Neural cell (in vitro differentiated cells): ENCODE measurements around the gene DNAH1. TPM values are rescaled to one million over a fixed set of nuclear protein-coding genes. Genes with fewer than 3 reads are reported as not detected.

ENCODE experiments used
- H2AFZ ChIP-seq: fragments of 200-600, 300-800 bp; sonication (generic), shearing (Covaris generic); 2 replicates; pipeline ENCODE4 v1.6.0; 2014; ENCODE audit warnings: low read depth, mild to moderate bottlenecking, antibody characterized with exemption, low read length, moderate library complexity
- H3F3A ChIP-seq: fragments of 200-600 bp; shearing (Covaris generic); 2 replicates; pipeline ENCODE4 v1.6.1; 2016; ENCODE audit warnings: mild to moderate bottlenecking, moderate library complexity, mixed read lengths, antibody characterized with exemption, low read length; ENCODE audit not compliant: insufficient read depth, poor library complexity, severe bottlenecking
- H3K27ac ChIP-seq: fragments of 200-600, 300-800 bp; sonication (generic), shearing (Covaris generic); 2 replicates; pipeline ENCODE4 v1.5.1; 2014; ENCODE audit warnings: mild to moderate bottlenecking, low read length, moderate library complexity
- H3K27me3 ChIP-seq: fragments of 300-800, 200-600 bp; sonication (generic), shearing (Covaris generic); 2 replicates; pipeline ENCODE4 v1.6.0; 2014; ENCODE audit warnings: mild to moderate bottlenecking, low read depth, low read length, moderate library complexity; ENCODE audit not compliant: insufficient read depth
- H3K36me3 ChIP-seq: fragments of 300-800, 200-600 bp; sonication (generic), shearing (Covaris generic); 2 replicates; pipeline ENCODE4 v1.5.1; 2014; ENCODE audit warnings: mild to moderate bottlenecking, antibody characterized with exemption, low read length, moderate library complexity; ENCODE audit not compliant: insufficient read depth
- H3K4me2 ChIP-seq: fragments of 300-800, 200-600 bp; sonication (generic), shearing (Covaris generic); 2 replicates; pipeline ENCODE4 v1.6.0; 2014; ENCODE audit warnings: mild to moderate bottlenecking, low read length
- H3K4me3 ChIP-seq: fragments of 300-800, 200-600 bp; sonication (generic), shearing (Covaris generic); 2 replicates; pipeline ENCODE4 v1.5.1; 2014; ENCODE audit warnings: mild to moderate bottlenecking, low read length, moderate library complexity
- H3K79me2 ChIP-seq: fragments of 200-600 bp; shearing (Covaris generic); replicated peaks from 2 replicates; pipeline ENCODE4 v1.6.0; 2014; ENCODE audit warnings: mild to moderate bottlenecking, low read length, moderate library complexity; ENCODE audit not compliant: insufficient read depth
- H3K9ac ChIP-seq: fragments of 300-800, 200-600 bp; sonication (generic), shearing (Covaris generic); 2 replicates; pipeline ENCODE4 v1.6.1; 2016; ENCODE audit warnings: mild to moderate bottlenecking, low read length, mixed read lengths
- H3K9me2 ChIP-seq: fragments of 200-600 bp; shearing (Covaris generic); 2 replicates; pipeline ENCODE4 v1.6.1; 2016; ENCODE audit warnings: mild to moderate bottlenecking, low read length, mixed read lengths; ENCODE audit not compliant: insufficient read depth
- H3K9me3 ChIP-seq: fragments of 200-600, 300-800 bp; sonication (generic), shearing (Covaris generic); 2 replicates; pipeline ENCODE4 v1.6.1; 2016; ENCODE audit warnings: mild to moderate bottlenecking, mixed run types, low read length, moderate library complexity, mixed read lengths
- H4K20me1 ChIP-seq: fragments of 200-600 bp; shearing (Covaris generic); 2 replicates; pipeline ENCODE4 v1.6.1; 2016; ENCODE audit warnings: mild to moderate bottlenecking, mixed run types; ENCODE audit not compliant: insufficient read depth
- CTCF ChIP-seq: fragments of 450-650 bp; IDR thresholded peaks from 2 replicates; pipeline ENCODE4 v1.5.1; 2014; ENCODE audit warnings: antibody characterized with exemption, mild to moderate bottlenecking, moderate library complexity; ENCODE audit not compliant: poor library complexity, severe bottlenecking
- EP300 ChIP-seq: fragments of 450-650 bp; conservative IDR thresholded peaks from 2 replicates; pipeline ENCODE4 v1.6.1; 2014; ENCODE audit warnings: antibody characterized with exemption, mild to moderate bottlenecking, moderate library complexity; ENCODE audit not compliant: poor library complexity, severe bottlenecking
- EZH2 ChIP-seq: fragments of 200-600, 300-800 bp; shearing (Covaris generic), sonication (generic); IDR thresholded peaks from 2 replicates; pipeline ENCODE4 v1.6.1; 2014; ENCODE audit warnings: antibody characterized with exemption, low read length, borderline replicate concordance, mild to moderate bottlenecking; ENCODE audit not compliant: insufficient read depth, poor library complexity, severe bottlenecking
- MXI1 ChIP-seq: fragments of 450-650 bp; conservative IDR thresholded peaks from 2 replicates; pipeline ENCODE4 v1.6.1; 2014; ENCODE audit warnings: antibody characterized with exemption, mild to moderate bottlenecking; ENCODE audit not compliant: poor library complexity, severe bottlenecking
- POLR2AphosphoS5 ChIP-seq: IDR thresholded peaks from 2 replicates; pipeline ENCODE4 v1.6.1; 2012
- RAD21 ChIP-seq: fragments of 450-650 bp; conservative IDR thresholded peaks from 2 replicates; pipeline ENCODE4 v1.6.1; 2014; ENCODE audit warnings: antibody characterized with exemption, mild to moderate bottlenecking, moderate library complexity
- SMC3 ChIP-seq: fragments of 450-650 bp; conservative IDR thresholded peaks from 2 replicates; pipeline ENCODE4 v1.6.1; 2014; ENCODE audit warnings: antibody characterized with exemption, mild to moderate bottlenecking, moderate library complexity; ENCODE audit not compliant: poor library complexity
- TAF1 ChIP-seq: IDR thresholded peaks from 2 replicates; pipeline ENCODE4 v1.6.1; 2012; ENCODE audit warnings: low read depth
- polyA plus RNA-seq: library from polyadenylated mRNA; depleted of rRNA; stranded (reverse); fragments of >200 nt; gene quantifications from 2 replicates; pipeline ENCODE4 v1.2.3, GENCODE V29; 2014
- TF ChIP-seq, protein P1 (sequence below): IDR thresholded peaks from 2 replicates; pipeline ENCODE4 v1.6.1; 2012; ENCODE audit warnings: borderline replicate concordance

DNAH1 gene
- polyA plus RNA-seq, 1 donor from 2014 or later: 5.4 TPM

- H3K4me2 ChIP-seq: no peak overlapping the region
- no peaks in the 10 kb centered on the region for H3F3A ChIP-seq
- H3K36me3 ChIP-seq: peaks cover 7% of the 10 kb centered on the region
- no peaks in the 10 kb centered on the region for H3K27me3 ChIP-seq
- peak overlapping the region; percentile 95 for H3K4me3 ChIP-seq
- no peak overlapping the region for H2AFZ ChIP-seq
- peaks cover 20% of the 10 kb centered on the region for H3K79me2 ChIP-seq
- TF ChIP-seq EP300 (no peak), RAD21 (no peak), MXI1 (no peak), TAF1 (no peak), POLR2AphosphoS5 (no peak), CTCF (no peak), SMC3 (no peak)
- no peak overlapping the region for H3K9ac ChIP-seq
- H4K20me1 ChIP-seq: no peaks in the 10 kb centered on the region
- H3K9me3 ChIP-seq: no peaks in the 10 kb centered on the region
- no peaks in the 10 kb centered on the region for H3K9me2 ChIP-seq
- H3K27ac ChIP-seq: no peak overlapping the region
Measured at GRCh38 chr3:52407779-52408178, 91.7 kb downstream of the DNAH1 start.

- Histone ChIP-seq H3K4me2 (peak overlapping the region; percentile 89), H2AFZ (no peak overlapping the region), H3K9me2 (no peaks in the 10 kb centered on the region), H3K4me3 (peak overlapping the region; percentile 95), H3K79me2 (peaks cover 20% of the 10 kb centered on the region), H4K20me1 (no peaks in the 10 kb centered on the region), H3K9ac (peak overlapping the region; percentile 98), H3K27ac (no peak overlapping the region), H3K27me3 (no peaks in the 10 kb centered on the region), H3K36me3 (peaks cover 1% of the 10 kb centered on the region), H3F3A (no peaks in the 10 kb centered on the region), H3K9me3 (no peaks in the 10 kb centered on the region)
- TF ChIP-seq TAF1 (no peak), MXI1 (no peak), POLR2AphosphoS5 (no peak), EZH2 (no peak), EP300 (no peak), CTCF (no peak), RAD21 (no peak)
- TF ChIP-seq, protein P1, sequence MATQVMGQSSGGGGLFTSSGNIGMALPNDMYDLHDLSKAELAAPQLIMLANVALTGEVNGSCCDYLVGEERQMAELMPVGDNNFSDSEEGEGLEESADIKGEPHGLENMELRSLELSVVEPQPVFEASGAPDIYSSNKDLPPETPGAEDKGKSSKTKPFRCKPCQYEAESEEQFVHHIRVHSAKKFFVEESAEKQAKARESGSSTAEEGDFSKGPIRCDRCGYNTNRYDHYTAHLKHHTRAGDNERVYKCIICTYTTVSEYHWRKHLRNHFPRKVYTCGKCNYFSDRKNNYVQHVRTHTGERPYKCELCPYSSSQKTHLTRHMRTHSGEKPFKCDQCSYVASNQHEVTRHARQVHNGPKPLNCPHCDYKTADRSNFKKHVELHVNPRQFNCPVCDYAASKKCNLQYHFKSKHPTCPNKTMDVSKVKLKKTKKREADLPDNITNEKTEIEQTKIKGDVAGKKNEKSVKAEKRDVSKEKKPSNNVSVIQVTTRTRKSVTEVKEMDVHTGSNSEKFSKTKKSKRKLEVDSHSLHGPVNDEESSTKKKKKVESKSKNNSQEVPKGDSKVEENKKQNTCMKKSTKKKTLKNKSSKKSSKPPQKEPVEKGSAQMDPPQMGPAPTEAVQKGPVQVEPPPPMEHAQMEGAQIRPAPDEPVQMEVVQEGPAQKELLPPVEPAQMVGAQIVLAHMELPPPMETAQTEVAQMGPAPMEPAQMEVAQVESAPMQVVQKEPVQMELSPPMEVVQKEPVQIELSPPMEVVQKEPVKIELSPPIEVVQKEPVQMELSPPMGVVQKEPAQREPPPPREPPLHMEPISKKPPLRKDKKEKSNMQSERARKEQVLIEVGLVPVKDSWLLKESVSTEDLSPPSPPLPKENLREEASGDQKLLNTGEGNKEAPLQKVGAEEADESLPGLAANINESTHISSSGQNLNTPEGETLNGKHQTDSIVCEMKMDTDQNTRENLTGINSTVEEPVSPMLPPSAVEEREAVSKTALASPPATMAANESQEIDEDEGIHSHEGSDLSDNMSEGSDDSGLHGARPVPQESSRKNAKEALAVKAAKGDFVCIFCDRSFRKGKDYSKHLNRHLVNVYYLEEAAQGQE: no peak
Measured at GRCh38 chr3:52408466-52408865, 92.3 kb downstream of the DNAH1 start.
